Middle frontal gyrus (tissue), 1 donor: ENCODE results near the gene C2orf66.

ENCODE experiments used
- DNase-seq: peaks from one replicate; pipeline ENCODE4 v3.0.0-alpha.2; 2015; ENCODE audit warnings: low spot score; ENCODE audit errors: extremely low spot score

C2orf66 gene

DNA sequence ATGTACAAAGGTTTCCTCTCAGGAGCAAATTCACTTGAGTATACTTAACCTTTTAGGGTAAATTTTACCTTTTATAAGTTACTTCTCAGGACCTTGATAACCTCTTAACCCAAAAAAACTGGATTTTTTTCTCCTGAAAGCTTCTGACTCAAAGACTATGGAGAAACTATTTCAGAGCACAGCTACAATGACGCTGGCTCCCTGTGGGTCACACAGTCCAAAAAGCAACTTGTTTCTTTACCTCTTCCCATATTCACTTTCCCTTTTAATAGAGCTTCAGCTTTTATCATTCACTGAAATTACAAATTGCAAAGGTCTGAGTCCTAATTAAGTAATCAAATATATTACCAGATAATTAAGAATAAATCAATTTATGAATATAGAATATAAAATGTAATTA is 42.1 kb downstream of the C2orf66 start:
- DNase-seq = no peak

DNA sequence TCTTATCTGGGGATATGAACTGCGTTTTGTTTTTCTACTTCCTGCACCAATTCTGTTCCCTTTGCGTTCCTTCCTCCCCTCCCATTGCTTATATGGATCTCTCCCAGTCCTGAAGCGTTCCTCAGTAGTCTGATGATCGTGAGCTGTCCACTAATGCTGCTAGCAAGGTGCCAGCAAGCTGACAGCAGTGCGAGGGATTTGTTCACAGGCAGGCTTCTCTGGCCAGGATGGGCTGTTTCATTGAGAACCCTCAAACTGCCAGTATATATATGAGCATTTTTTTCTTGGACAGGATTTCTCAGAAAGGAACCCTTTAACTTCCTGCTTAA is 49.8 kb downstream of the C2orf66 start:
- no peak for DNase-seq

DNA sequence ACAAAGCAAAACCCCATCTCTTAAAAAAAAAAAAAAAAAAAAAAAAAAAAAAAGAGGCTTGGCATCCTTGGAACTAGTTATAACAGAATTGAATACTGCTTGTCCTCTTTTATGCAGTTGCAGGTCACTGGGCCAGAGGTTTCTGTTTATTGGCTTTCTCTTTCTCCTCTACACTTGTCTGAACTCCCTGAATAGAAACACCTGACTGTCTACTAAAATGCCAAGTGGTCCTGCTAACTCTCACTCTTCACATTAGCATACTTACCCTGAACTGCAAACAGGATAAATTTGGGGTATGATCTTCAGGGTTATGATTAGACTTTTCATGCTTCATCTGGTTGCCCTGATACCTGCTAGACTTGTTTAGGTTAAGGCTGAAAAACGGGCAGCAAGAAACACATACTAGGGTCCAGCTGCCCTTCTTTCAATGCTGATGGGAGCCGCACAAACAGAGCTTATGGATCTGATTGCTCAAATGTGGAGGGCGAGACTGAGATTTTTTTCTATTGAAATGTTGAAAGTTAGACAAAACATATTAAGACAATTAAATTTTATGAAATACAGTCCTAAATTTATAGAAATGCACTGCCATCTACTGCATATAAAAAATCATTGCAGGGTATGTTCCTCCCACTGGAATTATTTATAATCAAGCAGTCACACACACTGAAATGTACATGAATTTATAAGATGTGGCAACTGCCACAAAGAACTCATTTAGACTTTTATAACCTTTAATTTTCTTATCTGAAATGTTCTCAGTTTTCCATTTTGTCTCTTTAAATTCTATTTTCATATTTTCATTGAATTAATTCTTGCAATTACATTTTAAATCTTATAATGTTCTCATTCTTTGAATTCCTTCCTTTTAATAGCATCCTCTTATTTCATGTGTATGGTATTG is 50.4 kb downstream of the C2orf66 start:
- DNase-seq = no peak
